ENCODE results near the gene CDHR5.
A peak's percentile ranks its signal among the peaks of the same experiment; 100 is the strongest.

The CDHR5 gene

DNA sequence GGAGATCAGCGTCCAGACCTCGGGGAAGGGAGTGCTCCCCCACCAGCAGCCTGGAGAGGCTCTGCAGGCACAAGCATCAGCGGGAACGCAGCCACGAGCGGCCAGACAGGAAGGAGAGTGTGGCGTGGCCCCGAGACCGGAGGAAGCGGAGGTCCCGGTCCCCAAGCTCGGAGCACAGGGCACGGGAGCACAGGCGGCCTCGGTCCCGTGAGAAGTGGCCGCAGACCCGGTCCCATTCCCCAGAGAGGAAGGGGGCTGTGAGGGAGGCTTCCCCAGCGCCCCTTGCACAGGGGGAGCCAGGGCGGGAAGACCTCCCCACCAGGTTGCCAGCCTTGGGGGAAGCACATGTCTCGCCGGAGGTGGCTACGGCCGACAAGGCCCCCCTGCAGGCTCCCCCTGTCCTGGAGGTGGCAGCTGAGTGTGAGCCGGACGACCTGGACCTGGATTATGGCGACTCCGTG, 15.9 kb downstream of the CDHR5 start:
- no peak for DNase-seq

DNA sequence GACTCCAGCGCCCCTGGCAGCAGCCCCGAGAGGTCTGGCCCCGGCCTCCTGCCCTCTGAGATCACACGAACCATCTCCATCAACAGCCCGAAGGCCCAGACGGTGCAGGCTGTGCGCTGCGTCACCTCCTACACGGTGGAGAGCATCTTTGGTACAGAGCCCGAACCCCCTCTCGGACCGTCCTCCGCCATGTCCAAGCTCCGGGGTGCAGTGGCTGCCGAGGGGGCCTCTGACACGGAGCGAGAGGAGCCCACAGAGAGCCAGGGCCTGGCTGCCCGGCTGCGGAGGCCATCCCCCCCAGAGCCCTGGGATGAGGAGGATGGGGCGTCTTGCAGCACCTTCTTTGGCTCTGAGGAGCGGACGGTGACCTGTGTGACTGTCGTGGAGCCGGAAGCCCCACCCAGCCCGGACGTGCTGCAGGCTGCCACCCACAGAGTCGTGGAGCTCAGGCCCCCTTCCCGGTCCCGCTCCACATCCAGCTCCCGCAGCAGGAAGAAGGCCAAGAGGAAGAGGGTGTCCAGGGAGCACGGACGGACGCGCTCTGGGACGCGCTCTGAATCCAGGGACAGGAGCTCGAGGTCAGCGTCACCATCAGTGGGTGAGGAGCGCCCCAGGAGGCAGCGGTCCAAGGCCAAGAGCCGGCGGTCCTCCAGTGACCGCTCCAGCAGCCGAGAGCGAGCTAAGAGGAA, 16.6 kb downstream of the CDHR5 start:
- no peak for DNase-seq

DNA sequence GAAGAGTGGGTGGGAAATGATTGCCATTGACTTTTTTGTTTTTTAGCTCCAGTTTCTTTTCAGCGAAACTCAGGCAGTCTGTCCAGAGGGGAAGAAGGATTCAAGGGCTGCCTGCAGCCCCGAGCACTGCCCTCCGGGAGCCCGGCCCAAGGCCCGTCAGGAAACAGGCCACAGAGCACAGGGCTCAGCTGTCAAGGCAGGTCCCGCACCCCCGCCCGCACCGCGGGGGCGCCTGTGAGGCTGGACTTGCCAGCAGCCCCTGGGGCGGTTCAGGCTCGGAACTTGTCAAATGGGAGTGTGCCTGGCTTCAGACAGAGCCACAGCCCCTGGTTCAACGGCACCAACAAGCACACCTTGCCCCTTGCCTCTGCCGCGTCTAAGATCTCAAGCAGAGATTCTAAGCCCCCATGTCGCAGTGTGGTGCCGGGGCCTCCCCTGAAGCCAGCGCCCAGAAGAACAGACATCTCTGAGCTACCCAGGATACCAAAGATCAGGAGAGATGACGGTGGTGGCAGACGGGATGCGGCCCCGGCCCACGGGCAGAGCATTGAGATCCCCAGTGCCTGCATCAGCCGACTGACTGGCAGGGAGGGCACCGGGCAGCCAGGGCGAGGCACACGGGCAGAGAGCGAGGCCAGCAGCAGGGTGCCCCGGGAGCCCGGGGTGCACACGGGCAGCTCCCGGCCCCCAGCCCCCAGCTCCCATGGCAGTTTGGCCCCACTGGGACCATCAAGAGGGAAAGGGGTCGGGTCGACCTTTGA, 17.6 kb downstream of the CDHR5 start:
- DNase-seq, result no peak

DNA sequence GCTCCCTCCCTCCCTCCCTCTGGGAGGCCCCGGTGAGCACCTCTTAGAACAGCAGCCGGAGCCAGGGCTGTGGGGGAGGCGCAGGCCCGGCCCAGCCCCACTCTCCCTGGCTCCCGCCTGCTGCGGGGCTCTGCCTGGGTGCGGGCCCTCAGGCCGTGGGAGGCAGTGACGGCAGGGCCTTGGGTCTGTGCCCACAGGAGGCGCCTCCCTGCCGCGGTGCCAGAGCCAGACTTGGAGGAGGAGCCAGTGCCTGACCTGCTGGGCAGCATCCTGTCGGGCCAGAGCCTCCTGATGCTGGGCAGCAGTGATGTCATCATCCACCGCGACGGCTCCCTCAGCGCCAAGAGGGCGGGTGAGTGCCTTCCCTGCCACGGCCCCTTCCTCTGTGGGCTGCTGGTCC, 18.5 kb downstream of the CDHR5 start:
- DNase-seq, result peak; percentile 56

DNA sequence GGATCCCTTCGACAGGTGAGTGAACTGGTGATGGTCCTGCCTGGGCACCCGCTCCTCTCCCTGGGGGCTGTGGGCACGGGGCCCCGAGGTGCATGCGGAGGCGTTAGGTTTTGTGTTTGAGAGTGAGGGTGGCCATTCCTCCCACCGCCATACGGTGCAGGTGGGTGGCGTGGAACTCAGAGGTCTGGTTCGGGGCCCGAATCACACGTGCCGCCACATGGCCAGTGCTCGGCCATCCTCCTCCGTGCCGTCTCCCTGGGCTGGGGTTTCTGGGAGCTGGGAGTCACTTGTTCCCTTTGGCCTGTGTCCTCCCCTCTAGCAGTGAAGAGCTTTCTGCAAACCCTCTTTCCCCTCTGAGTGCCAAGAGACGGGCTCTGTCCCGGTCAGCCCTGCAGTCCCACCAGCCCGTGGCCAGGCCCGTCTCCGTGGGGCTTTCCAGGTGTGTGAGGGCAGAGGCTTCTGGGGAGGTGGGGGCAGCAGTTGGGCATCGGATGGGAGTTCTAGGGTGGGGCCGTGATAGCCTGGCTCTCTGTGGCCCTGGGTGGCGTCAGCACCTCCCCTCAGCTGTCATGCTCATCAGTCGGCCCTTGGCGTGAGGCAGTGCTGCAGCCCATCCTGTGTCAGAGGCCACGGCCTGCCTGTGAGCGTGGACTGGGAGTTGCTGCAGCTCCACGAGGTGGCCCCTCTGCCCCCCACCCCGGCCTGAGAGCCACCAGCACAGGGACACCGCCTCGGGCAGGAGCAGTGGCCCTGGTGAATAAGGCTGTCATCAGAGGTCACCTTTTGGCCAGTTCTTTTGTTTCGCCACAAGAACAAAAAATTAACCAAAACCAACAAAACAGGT, 19.2 kb downstream of the CDHR5 start:
- DNase-seq, result no peak

DNA sequence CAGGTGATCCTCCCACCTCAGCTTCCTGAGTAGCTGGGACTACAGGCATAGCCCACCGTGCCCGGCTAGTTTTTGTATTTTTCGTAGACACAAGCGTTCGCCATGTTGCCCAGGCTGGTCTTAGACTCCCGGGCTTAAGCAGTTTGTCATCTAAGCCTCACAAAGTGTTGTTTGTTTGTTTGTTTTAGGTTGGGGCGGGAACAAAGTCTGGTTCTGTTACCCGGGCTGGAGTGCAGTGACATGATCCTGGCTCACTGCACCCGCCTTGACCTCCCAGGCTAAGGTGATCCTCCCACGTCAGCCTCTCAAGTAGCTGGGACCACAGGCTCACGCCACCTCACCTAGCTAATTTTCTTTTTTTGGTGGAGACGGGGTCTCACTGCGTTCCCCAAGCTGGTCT, 21.6 kb downstream of the CDHR5 start:
- no peak for DNase-seq

DNA sequence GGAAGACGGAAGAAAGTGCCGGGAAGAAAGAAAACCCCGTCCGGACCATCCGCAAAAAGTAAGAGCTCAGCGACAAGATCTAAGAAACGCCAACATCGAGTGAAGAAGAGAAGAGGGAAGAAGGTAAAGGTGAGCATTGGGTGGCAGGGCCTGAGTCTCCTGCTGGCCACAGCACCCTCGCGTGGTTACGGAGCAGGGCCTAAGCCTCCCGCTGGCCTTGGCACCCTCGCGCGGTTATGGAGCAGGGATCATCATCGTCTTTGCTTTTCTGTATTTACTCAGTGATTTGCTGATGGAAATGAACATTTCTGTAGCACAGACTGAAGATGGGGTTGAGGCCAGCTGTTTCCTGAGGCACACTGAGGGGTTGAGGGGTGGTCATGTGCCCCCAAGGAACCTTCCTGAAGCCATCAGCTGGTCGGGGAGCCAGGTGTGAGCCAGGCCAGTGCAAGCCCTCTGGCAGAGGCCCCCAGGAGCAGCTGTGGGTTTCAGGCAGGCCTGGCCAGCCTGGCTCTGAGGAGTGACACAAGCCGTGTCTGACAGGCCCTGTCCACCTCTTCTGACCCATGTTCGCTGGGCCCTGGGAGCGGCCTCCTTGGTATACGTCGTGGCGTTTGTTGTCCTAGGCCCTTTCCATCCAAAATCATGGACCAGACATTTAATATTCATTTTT, 23.0 kb downstream of the CDHR5 start:
- DNase-seq, result no peak

DNA sequence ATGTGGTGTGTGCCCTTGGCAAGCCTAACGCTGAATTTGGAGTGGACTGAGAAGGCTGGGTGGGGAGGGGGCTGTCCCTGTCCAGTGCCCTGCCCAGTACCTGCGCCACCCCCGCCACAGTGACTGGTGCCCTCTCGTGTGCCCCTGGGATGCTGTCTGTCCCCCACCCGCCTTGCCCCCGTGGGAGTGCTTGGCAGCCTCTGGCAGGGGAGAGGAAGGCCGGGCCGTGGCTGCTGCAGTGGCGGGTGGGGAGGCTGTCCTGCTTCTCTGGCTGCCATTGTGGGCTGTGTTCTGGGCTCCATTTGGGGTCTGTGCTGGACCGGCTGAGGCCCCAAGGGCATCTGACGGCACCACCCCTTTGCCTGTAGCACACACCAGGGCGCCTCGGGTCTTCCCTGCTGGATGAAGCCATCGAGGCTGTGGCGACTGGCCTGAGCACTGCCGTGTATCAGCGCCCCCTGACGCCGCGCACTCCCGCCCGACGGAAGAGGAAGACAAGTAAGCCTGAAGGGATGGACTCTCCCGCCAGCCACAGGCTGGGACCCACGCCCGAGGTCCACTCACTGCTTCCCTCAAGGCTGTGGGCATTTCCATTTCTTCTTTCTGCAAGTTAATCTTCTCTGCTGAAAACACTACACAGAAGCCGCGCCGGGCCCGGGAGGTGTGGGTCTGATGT, 26.6 kb downstream of the CDHR5 start:
- DNase-seq, result no peak

DNA sequence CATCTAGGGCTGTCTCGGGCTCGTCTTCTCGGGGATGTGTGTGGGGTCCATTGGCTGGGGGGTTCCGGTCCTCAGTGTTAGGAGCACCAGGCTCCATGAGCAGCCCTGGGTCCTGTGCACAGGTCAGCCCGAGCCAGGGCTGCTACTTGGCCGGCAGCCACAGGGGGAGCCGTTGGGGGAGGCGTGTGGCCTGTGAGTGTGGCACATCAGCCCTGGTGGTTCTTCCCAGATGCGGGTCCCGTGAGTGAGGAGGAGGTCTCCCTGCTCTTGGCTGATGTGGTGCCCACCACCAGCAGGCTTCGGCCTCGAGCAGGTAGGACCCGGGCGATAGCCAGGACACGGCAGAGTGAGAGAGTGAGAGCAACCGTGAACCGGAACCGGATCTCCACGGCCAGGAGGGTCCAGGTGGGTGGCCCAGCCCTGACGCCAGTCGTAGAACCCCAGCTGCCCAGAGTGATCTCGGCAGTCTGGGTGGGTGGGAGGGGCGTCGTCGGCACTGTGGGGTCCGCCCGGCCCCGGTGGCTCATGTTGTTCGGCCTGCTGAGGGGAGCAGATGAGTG, 27.5 kb downstream of the CDHR5 start:
- no peak for DNase-seq

DNA sequence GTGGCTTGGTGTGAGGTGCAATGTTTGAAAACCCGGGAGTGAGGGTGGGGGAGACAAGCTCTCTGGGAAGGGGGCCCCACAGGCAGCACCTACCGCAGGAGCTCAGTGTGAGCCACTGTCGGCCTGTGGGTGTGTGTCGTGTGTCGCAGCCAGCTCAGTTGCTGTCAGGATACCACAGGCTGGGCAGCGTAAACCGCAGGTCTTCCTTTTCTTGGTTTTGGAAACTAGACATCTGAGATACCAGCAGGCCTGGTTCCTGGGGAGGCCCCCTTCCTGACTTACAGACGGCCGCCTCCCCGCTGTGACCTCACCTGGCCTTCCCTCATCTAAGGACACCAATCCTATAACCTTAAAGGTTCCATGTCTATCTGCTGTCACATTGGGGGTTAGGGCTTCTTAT, 28.4 kb downstream of the CDHR5 start:
- DNase-seq, result no peak

DNA sequence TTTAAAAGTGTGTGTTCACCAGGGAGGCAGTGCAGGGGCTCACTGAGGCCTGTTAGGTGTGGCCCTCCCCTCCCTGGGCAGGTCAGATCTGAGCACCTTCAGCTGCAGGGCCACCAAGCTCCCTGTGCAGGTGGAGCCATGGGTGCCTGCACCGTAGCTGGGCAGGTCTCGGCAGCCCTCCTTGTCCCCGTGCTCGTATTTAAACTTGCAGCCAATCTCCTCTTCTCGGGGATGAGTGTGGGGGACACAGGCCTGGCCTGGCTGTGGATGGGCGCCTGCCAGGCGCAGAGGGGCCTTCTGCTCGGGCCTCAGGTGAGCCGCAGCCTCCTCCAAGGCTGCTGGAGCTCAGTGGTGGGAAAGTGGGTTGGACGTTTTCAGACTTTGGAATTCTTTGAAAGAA, 29.4 kb downstream of the CDHR5 start:
- DNase-seq, result no peak

DNA sequence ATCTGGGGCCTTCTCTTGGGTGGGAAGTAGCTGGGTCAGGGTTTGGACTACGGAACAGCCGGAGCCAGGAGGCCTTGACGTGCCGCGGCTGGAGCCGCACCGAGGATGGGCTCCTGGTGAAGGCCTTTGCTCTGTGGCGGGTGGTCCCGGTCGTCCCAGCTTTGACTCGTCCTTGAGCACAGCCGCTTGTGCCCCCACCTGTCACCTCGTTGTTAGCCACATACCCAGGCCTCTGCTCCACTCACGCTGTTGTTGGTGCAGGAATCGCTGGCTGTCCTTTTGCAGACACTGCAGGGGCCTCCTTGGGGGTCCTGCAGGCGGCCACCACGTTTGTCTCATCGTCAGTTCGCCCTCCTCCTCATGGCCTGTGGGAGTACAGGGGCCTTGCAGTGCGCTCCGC, 31.4 kb downstream of the CDHR5 start:
- no peak for DNase-seq

DNA sequence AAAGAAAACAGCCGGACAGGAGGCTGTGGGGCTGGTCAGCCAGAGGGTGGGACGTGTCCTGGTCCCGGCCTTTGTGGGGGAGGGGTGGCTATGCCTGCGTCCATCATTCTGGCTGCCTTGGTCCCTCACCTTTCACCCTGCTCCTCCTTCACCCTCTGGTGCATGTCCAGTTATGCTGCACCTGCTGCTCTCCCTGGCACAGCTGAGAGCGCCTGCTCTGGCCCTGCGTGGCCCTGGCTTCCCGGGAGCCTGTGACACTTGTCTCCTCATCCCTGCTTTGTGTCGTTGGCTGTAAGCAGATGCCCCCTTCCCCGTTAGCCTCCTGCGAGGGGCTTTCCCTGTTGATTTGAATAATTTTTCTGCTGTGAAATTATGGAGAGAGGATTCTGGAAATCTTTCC, 31.8 kb downstream of the CDHR5 start:
- no peak for DNase-seq

DNA sequence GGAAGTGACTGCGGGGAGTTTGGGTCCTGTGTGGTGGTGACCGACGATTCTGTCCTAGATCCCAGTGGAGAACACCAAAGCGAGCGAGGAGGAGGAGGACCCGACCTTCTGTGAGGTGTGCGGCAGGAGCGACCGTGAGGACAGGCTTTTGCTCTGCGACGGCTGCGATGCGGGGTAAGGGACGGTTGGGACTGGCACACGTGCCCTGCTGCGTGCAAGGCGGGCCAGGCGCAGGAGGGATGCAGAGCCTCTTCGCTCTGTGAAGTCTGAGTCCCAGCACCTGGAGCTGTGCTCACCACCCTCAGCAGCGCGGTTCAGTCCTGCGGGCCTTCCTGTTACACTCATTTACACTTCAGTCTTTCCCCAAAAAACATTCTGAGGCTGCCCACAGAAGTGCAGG, 32.3 kb downstream of the CDHR5 start:
- no peak for DNase-seq

DNA sequence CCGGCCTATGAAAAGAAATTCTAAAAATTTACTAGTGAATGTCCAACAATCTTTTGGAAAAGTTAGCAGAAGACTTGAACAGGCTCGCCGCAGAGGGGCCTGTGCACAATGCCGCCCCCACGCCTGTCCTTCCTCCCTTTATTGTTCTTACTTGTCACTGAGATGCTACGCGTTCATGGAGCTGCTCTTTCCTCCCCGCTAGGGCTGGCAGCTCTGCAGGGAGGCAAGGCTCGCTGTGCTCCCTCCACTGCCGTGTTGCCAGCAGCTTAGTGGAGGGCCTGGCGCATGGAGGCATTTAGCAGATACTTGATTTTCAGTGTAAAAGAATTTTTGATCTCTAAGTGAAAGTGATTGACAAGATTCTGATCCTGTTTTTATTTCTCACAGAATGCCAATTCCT, 33.8 kb downstream of the CDHR5 start:
- no peak for DNase-seq

DNA sequence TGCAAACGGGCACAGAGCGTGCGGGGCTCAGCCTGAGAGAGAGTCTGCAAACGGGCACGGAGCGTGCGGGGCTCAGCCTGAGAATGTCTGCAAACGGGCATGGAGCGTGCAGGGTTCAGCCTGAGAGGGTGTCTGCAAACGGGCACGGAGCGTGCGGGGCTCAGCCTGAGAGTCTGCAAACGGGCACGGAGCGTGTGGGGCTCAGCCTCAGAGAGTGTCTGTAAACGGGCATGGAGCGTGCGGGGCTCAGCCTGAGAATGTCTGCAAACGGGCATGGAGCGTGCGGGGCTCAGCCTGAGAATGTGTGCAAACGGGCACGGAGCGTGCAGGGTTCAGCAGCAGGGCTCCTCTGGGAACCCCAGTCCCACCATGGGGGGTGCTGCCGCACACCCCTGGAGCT, 35.0 kb downstream of the CDHR5 start:
- no peak for DNase-seq

DNA sequence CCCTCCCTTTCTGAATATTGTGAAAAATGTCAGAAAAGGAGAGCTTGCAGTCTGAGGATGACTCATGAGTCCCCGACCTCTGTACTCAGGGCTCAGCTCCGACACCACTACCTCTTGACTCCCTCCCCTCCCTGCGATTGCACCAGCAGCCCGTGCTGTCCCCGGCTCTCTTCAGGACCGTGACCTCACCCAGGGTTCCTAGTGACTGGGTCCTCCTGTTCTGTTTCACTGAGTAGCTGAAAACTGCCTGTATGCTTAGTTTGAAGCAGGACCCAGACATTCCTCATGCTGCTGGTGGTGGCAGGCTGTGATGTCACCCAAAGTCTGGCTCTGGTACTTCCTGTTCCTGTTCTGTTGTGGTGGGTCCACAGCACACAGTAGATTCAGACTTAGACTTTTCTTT, 36.8 kb downstream of the CDHR5 start:
- DNase-seq, result no peak

DNA sequence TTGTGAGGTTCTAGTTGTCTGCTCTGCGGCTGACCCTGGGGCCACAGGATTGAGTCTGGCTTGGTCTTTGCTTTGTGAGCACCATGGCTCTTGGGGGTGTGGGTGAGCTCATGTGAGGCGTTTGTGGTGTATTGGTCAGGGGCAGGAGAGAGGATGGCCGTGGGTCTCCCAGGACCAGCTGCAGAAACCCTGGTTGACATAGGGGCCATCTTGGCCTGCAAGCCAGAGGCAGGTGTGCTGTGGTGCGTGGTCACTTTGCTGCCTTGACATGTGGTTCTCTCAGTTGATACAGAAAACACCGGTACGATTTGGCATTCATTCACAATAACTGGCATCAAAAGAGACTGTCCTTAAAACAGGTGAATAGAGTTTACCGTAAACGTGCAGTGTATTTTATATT, 37.2 kb downstream of the CDHR5 start:
- DNase-seq, result no peak

DNA sequence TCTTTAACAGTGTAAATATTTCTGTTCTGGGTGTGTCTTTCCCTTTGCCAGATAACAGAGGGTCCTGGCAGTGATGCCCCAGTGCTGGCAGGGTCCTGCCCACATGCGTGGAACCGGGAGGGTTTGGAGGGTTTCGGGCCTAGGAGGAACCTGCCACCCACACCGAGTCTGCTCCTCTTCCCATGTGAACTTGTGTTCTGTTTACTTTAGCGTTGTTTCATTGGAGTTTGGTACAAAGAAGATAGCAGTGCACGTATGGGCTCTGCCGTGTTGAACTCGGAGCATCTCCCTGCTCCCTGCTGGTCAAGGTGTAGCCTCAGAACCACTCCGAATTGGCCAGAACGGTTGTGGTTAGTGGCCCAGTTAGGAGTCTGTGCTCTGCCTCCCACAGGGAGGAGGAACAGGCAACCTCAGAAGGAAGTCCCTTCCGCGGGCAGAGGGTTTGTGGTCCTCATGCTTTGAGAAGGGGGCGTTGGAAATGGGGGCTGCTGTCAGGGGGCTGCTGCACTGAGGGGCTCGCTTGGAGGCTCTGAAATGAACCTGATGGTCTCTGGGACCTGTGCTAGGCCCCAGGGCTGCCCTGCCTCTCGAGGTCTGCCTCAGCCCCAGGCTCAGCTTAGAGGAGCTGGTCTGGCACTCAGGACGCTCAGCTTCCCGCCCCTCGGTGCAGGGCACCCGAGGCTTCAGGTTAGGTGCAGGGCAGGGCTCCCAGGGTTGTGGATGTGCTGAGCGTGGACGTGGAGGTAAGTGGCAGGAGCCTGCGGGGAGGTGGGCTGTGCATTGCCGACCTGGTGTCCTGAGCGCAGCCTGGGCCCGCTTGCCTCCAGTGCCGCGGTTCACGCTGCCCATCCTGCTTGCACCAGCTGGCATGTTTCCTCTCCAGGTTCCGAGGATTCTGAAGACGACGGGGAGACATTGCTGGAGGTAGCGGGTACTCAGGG, 38.1 kb downstream of the CDHR5 start:
- DNase-seq, result no peak

DNA sequence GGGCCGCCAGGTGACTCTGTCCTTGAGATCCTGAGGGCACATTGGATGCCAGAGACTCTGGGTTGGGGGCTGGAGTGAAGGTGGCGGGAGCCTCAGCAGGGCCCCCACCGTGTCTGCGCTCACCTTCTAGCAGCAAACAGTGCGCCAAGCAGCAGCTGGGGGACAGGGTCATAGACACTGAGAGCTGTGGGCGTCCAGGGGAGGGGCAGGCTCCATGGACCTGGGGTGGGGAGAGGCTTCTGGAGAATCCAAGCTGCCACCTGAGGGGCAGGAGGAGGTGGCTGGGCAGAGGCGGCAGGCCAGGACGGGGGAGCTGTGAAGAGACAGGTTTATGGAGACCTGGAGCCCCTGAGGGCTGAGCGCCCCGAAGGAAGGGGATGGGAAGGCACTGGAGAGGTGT, 40.5 kb downstream of the CDHR5 start:
- DNase-seq, result no peak

DNA sequence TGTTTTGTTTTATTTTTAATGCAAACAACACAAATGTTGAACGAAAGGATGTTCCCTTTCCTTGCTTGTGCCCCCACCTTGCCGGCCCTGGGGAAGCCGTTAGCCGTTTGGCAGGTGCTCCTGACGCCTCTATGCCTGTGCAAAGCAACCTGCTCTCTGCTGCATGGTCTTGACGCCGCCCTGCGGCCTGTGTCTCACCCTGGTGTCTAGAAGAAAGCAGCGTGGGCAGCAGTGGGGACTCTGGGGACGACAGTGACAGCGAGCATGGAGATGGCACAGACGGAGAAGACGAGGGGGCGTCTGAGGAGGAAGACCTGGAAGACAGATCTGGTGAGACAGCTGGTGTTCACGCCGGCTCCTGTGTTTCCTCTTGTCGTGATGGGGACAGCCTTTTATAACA, 43.0 kb downstream of the CDHR5 start:
- DNase-seq, result no peak

All from hematopoietic multipotent progenitor cell treated with erythropoietin and hydrocortisone succinate and interleukin-3 and kit ligand, for 8 days (in vitro differentiated cells).